HepG2 (cell line): Measurements from ENCODE around the gene CFAP97. TPM values are rescaled to one million over a fixed set of nuclear protein-coding genes. Genes with fewer than 3 reads are reported as not detected.

Experiments used
- ATAC-seq: fragments of 200-7000 bp; cut with Tn5 transposase; 3 replicates; pipeline ENCODE4 v1.9.1; 2020; ENCODE audit warnings: mild to moderate bottlenecking, moderate library complexity
- BruUV-seq: library from RNA; stranded (reverse); fragments of 400-500 nt; replicated peaks from 2 replicates; lab custom pipeline; 2021; lab: Mats Ljungman, UMichigan
- CTCF ChIA-PET: fragments of 300-600 bp; formaldehyde crosslinking; extraction: SDS; loops from one replicate; lab custom pipeline; 2021; ENCODE audit warnings: low total read pairs, inconsistent platforms, low intra/inter-chr PET ratio; lab: Yijun Ruan, JAX
- POLR2A ChIA-PET: fragments of 350-600 bp; sonication (Branson Sonifier 250); formaldehyde crosslinking; loops from one replicate; lab custom pipeline; 2020; ENCODE audit warnings: antibody characterized with exemption, inconsistent platforms; lab: Yijun Ruan, JAX
- DNase-seq: peaks from one replicate; pipeline ENCODE4 v3.0.0-alpha.2; 2015; ENCODE audit warnings: low spot score
- FAIRE-seq: peaks from 3 replicates; lab custom pipeline; 2011; peaks lifted over from hg19 to GRCh38; lab: Jason Lieb, UNC
- H2AFZ ChIP-seq: one replicate; pipeline ENCODE4 v1.6.1; 2011; ENCODE audit warnings: low read length, inconsistent platforms
- H3K27ac ChIP-seq: fragments of 300-600 bp; 3 replicates; pipeline ENCODE4 v1.8.0; 2011; ENCODE audit warnings: mixed run types, mild to moderate bottlenecking, mixed read lengths, low read length, inconsistent platforms; ENCODE audit not compliant: insufficient read depth; ENCODE audit errors: extremely low read length
- H3K27me3 ChIP-seq, 2 experiments: fragments of 200-600 bp in 1 of 2; 2 replicates in 1 of 2; 3 replicates in 1 of 2; pipeline versions ENCODE4 v1.6.0 to v1.8.0; 2011; ENCODE audit warnings: low read length in 2 of 2, mild to moderate bottlenecking in 2 of 2, moderate library complexity in 2 of 2, inconsistent platforms in 1 of 2; ENCODE audit not compliant: insufficient read depth in 2 of 2, control insufficient read depth in 1 of 2
- H3K36me3 ChIP-seq, 2 experiments: fragments of 200-600 bp in 1 of 2; replicated peaks in 1 of 2; 2 replicates in 1 of 2; 3 replicates in 1 of 2; pipeline versions ENCODE4 v1.5.1 to v1.8.0; 2011; ENCODE audit warnings: low read length in 2 of 2, inconsistent platforms in 1 of 2; ENCODE audit not compliant: insufficient read depth in 2 of 2, control insufficient read depth in 1 of 2
- H3K4me1 ChIP-seq: 2 replicates; pipeline ENCODE4 v1.5.1; 2012; ENCODE audit warnings: low read length, inconsistent platforms; ENCODE audit not compliant: insufficient read depth
- H3K4me2 ChIP-seq: 2 replicates; pipeline ENCODE4 v1.6.0; 2011; ENCODE audit warnings: low read depth, low read length, inconsistent platforms
- H3K4me3 ChIP-seq, 3 experiments: fragments of 200-600 bp in 1 of 3; sonication (generic), shearing (Covaris generic) in 1 of 3; replicated peaks in 1 of 3; 2 replicates each; pipeline ENCODE4 v1.5.1; 2011 to 2016; ENCODE audit warnings: low read length in 3 of 3, inconsistent platforms in 2 of 3, low read depth in 2 of 3, mild to moderate bottlenecking in 2 of 3, control low read depth in 1 of 3, mixed read lengths in 1 of 3; ENCODE audit not compliant: insufficient read depth in 1 of 3
- H3K79me2 ChIP-seq: one replicate; pipeline ENCODE4 v1.6.1; 2011; ENCODE audit warnings: low read length, inconsistent platforms; ENCODE audit not compliant: insufficient read depth
- H3K9ac ChIP-seq: 2 replicates; pipeline ENCODE4 v1.6.0; 2011; ENCODE audit warnings: mild to moderate bottlenecking, low read depth, low read length, inconsistent platforms; ENCODE audit not compliant: insufficient read depth
- H3K9me3 ChIP-seq: 2 replicates; pipeline ENCODE4 v1.5.1; 2012; ENCODE audit warnings: mild to moderate bottlenecking, low read length
- H4K20me1 ChIP-seq: 2 replicates; pipeline ENCODE4 v1.6.0; 2011; ENCODE audit warnings: inconsistent platforms, mild to moderate bottlenecking, low read length, moderate library complexity; ENCODE audit not compliant: insufficient read depth
- ARID3A ChIP-seq: IDR thresholded peaks from 2 replicates; pipeline ENCODE4 v1.6.1; 2012; ENCODE audit warnings: low read depth, low read length, improper control_type of control experiment
- GMEB1 ChIP-seq: sonication (generic); formaldehyde crosslinking; IDR thresholded peaks from 2 replicates; pipeline ENCODE4 v1.5.1; 2020; ENCODE audit warnings: missing genetic modification reagents, mild to moderate bottlenecking, borderline replicate concordance
- JUN ChIP-seq: sonication (generic); formaldehyde crosslinking; IDR thresholded peaks from 2 replicates; pipeline ENCODE4 v1.4.0; 2020; ENCODE audit warnings: mild to moderate bottlenecking, missing genetic modification reagents
- KDM1A ChIP-seq: IDR thresholded peaks from 2 replicates; pipeline ENCODE4 v1.6.1; 2016; ENCODE audit warnings: missing compliant biosample characterization
- KMT2B ChIP-seq: IDR thresholded peaks from 2 replicates; pipeline ENCODE4 v1.6.1; 2016; ENCODE audit warnings: missing genetic modification reagents, missing compliant biosample characterization
- MBD4 ChIP-seq: IDR thresholded peaks from 2 replicates; pipeline ENCODE4 v1.6.1; 2012; ENCODE audit warnings: low read length, inconsistent platforms, borderline replicate concordance
- PBX3 ChIP-seq: sonication (generic); formaldehyde crosslinking; IDR thresholded peaks from 2 replicates; pipeline ENCODE4 v1.8.1; 2023; ENCODE audit warnings: missing genetic modification reagents, inconsistent platforms, borderline replicate concordance
- SALL1 ChIP-seq: sonication (generic); formaldehyde crosslinking; IDR thresholded peaks from 2 replicates; pipeline ENCODE4 v1.8.0; 2022; ENCODE audit warnings: mild to moderate bottlenecking, missing genetic modification reagents
- SIX1 ChIP-seq: sonication (generic); formaldehyde crosslinking; IDR thresholded peaks from 2 replicates; pipeline ENCODE4 v1.4.0; 2020; ENCODE audit warnings: missing genetic modification reagents, borderline replicate concordance
- TMF1 ChIP-seq: sonication (generic); formaldehyde crosslinking; IDR thresholded peaks from 2 replicates; pipeline ENCODE4 v1.8.1; 2022; ENCODE audit warnings: low read depth, missing genetic modification reagents
- ZC3H4 ChIP-seq: sonication (generic); formaldehyde crosslinking; IDR thresholded peaks from 2 replicates; pipeline ENCODE4 v1.4.0; 2020; ENCODE audit warnings: missing genetic modification reagents, borderline replicate concordance
- ZFP36L2 ChIP-seq: sonication (generic); formaldehyde crosslinking; IDR thresholded peaks from 2 replicates; pipeline ENCODE4 v1.4.0; 2020; ENCODE audit warnings: missing genetic modification reagents
- ZMYM2 ChIP-seq: sonication (generic); formaldehyde crosslinking; IDR thresholded peaks from 2 replicates; pipeline ENCODE4 v1.8.0; 2022; ENCODE audit warnings: mild to moderate bottlenecking, missing genetic modification reagents
- ZNF260 ChIP-seq: sonication (generic); formaldehyde crosslinking; IDR thresholded peaks from 2 replicates; pipeline ENCODE4 v1.4.0; 2020; ENCODE audit warnings: missing genetic modification reagents, low read depth, mild to moderate bottlenecking, borderline replicate concordance
- ZNF770 ChIP-seq: sonication (generic); formaldehyde crosslinking; IDR thresholded peaks from 2 replicates; pipeline ENCODE4 v1.5.0; 2020; ENCODE audit warnings: mild to moderate bottlenecking, missing genetic modification reagents
- ZNF879 ChIP-seq: sonication (generic); formaldehyde crosslinking; IDR thresholded peaks from 2 replicates; pipeline ENCODE4 v1.8.1; 2023; ENCODE audit warnings: missing genetic modification reagents
- ZSCAN21 ChIP-seq: sonication (generic); formaldehyde crosslinking; IDR thresholded peaks from 2 replicates; pipeline ENCODE4 v1.8.0; 2022; ENCODE audit warnings: mild to moderate bottlenecking, missing genetic modification reagents, moderate library complexity, borderline replicate concordance
- WGBS: methylation state at CpG from one replicate; pipeline ENCODE4 v1.1.6; 2017; ENCODE audit warnings: low lambda C conversion rate; 5-methylcytosine and 5-hydroxymethylcytosine counted together
- in situ Hi-C: cut with HindIII; loops from 2 replicates; pipeline ENCODE4 v1.10.0; 2017; ENCODE audit warnings: low pct_unique_long_range_greater_than_20kb; ENCODE audit not compliant: extremely low pct_ligation_motif_present
- intact Hi-C: fragments of 100-400 bp; cut with micrococcal nuclease; formaldehyde crosslinking; loops from one replicate; pipeline ENCODE4 v1.10.0; 2022; ENCODE audit not compliant: unreplicated experiment
- polyA plus RNA-seq, 8 experiments: library from polyadenylated mRNA; depleted of rRNA in 3 of 8; stranded (reverse) in 7 of 8; unstranded in 1 of 8; fragments of >200 nt; fragmentation: Illumina TruSeq in 4 of 8; extraction: Trizol in 4 of 8; gene quantifications; 2 replicates each; pipeline versions ENCODE4 v1.2.1 to v1.2.3, GENCODE V29; 2011 to 2016; ENCODE audit warnings: low read depth in 4 of 8, missing spikeins in 1 of 8, mixed read lengths in 1 of 8; ENCODE audit not compliant: insufficient read depth in 1 of 8
- total RNA-seq, 5 experiments: library from RNA; depleted of rRNA; stranded (reverse); fragments of >200 nt; fragmentation: Illumina TruSeq; extraction: Trizol; gene quantifications; 2 replicates each; pipeline ENCODE4 v1.2.3, GENCODE V29; 2016; ENCODE audit warnings: low read depth in 1 of 5

The CFAP97 gene
- total and polyA plus RNA-seq, 2 of the 13 experiments (the other 11 are each of a cell fraction or from before 2014, with no cell fraction given) = 32.1 to 44.4 TPM

GRCh38 chr4:185202984-185203485 is 765 bp downstream of the CFAP97 start:
- H3K9me3 ChIP-seq = no peaks in the 10 kb centered on the region
- intact Hi-C loops = loop anchor here (5.0 kb wide), 2 partner anchors 61 to 194 kb away; partner anchors contain the start of genes ANKRD37, LRP2BP and SLC25A4
- no peaks in the 10 kb centered on the region for H4K20me1 ChIP-seq
- H3K4me1 ChIP-seq = peaks cover 50% of the 10 kb centered on the region
- in situ Hi-C loops = no loop called here
- H3K4me3 ChIP-seq = peak overlapping the region; percentile 66 to 82 (median 73)
- 2% methylated on average over 8 of the region's 8 CpGs for WGBS
- DNase-seq = no peak
- peak; percentile 14 for ATAC-seq
- H3K4me2 ChIP-seq = peak overlapping the region; percentile 98
- TSS peak; percentile 74 for BruUV-seq
- ChIA-PET CTCF (no interaction called here), POLR2A (interaction anchor here (1.6 to 3.2 kb wide), 2 partner anchors 9 to 60 kb away, joined by 4 to 16 read pairs; partner anchors contain the start of gene SLC25A4)
- H2AFZ ChIP-seq = no peak overlapping the region
- peaks cover 0 to 5% of the 10 kb centered on the region in 2 experiments; a peak in 1 of 5 replicates for H3K36me3 ChIP-seq
- H3K9ac ChIP-seq = peak overlapping the region; percentile 97
- peak; percentile 40 for FAIRE-seq
- H3K27ac ChIP-seq = peak overlapping the region; percentile 96
- peaks cover 46% of the 10 kb centered on the region for H3K79me2 ChIP-seq
- no peaks in the 10 kb centered on the region for H3K27me3 ChIP-seq
- no peak for TF ChIP-seq PBX3 (CRISPR knock-in tag)
- 0 out of 2 replicates have a peak, but pooled peaks have one; percentile 47 for TF ChIP-seq KDM1A (CRISPR knock-in tag)
- TF ChIP-seq ZSCAN21 (CRISPR knock-in tag) = no peak
- TF ChIP-seq ARID3A = no peak
- no peak for TF ChIP-seq KMT2B (CRISPR knock-in tag)
- no peak for TF ChIP-seq ZNF260 (CRISPR knock-in tag)
- no peak for TF ChIP-seq ZC3H4 (CRISPR knock-in tag)
- no peak for TF ChIP-seq MBD4
- TF ChIP-seq JUN = no peak
- TF ChIP-seq TMF1 (CRISPR knock-in tag) = no peak
- TF ChIP-seq ZFP36L2 (CRISPR knock-in tag) = no peak
- TF ChIP-seq ZNF879 = no peak
- TF ChIP-seq SALL1 = no peak
- peak; percentile 98 for TF ChIP-seq ZNF770 (CRISPR knock-in tag)
- no peak for TF ChIP-seq SIX1
- no peak for TF ChIP-seq GMEB1
- TF ChIP-seq ZMYM2 (CRISPR knock-in tag) = no peak
